ENCODE data around the gene RABGAP1L.

DNA sequence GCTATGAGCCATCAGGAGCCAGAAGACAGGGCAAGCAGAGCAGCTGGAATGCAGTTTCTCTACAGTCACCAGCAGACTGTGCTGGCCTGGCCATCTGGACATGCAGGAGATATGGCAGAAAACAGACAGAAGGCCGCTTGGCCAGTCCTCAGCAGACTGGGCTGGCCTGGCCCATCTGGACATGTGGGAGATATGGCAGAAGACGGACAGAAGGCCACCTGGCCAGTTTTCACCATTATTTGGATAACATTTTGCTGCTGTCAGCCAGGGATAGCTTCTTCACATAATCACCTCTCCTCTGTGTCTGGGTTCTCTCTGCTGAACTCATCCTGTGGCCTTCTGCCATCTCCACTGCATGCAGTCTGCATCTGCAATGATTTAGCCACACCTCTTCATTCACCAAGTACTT, 815.4 kb downstream of the RABGAP1L start:
- TF ChIP-seq, protein P1, sequence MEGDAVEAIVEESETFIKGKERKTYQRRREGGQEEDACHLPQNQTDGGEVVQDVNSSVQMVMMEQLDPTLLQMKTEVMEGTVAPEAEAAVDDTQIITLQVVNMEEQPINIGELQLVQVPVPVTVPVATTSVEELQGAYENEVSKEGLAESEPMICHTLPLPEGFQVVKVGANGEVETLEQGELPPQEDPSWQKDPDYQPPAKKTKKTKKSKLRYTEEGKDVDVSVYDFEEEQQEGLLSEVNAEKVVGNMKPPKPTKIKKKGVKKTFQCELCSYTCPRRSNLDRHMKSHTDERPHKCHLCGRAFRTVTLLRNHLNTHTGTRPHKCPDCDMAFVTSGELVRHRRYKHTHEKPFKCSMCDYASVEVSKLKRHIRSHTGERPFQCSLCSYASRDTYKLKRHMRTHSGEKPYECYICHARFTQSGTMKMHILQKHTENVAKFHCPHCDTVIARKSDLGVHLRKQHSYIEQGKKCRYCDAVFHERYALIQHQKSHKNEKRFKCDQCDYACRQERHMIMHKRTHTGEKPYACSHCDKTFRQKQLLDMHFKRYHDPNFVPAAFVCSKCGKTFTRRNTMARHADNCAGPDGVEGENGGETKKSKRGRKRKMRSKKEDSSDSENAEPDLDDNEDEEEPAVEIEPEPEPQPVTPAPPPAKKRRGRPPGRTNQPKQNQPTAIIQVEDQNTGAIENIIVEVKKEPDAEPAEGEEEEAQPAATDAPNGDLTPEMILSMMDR (IDR thresholded peaks at IDR 0.05): no peak
- no peak for TF ChIP-seq POLR2A (IDR thresholded peaks at IDR 0.05)

Measured in lower leg skin (tissue), 3 donors.